Mononuclear cell (primary cell): ENCODE data around the gene GMDS. TPM values are rescaled to one million over a fixed set of nuclear protein-coding genes. Genes with fewer than 3 reads are reported as not detected.
"Not testable (repeated sequence)": the region's sequence is repeated elsewhere in the genome, so short reads cannot be mapped to it uniquely, and the experiment has no call there.

Experiments used
- H3K27me3 ChIP-seq: 2 replicates; pipeline ENCODE4 v1.6.0; 2011; ENCODE audit warnings: low read length, control low read depth; ENCODE audit not compliant: insufficient read depth
- H3K4me1 ChIP-seq: 2 replicates; pipeline ENCODE4 v1.5.1; 2011; ENCODE audit warnings: mild to moderate bottlenecking, low read length, control low read depth; ENCODE audit not compliant: insufficient read depth
- H3K4me3 ChIP-seq: 2 replicates; pipeline ENCODE4 v1.5.1; 2011; ENCODE audit warnings: mild to moderate bottlenecking, low read length, moderate library complexity
- H3K9me3 ChIP-seq: 2 replicates; pipeline ENCODE4 v1.5.1; 2011; ENCODE audit warnings: low read depth, mild to moderate bottlenecking, control low read depth, low read length
- total RNA-seq: library from RNA; depleted of rRNA; stranded (reverse); fragments of >200 nt; gene quantifications from one replicate; pipeline ENCODE4 v1.2.3, GENCODE V29; 2012

Gene GMDS
- total RNA-seq, 1 donor = 10.6 TPM

GRCh38 chr6:1850121-1850839 lies 395.1 kb downstream of the GMDS start:
- Histone ChIP-seq H3K4me3 (no peak overlapping the region), H3K4me1 (no peaks in the 10 kb centered on the region), H3K9me3 (no peaks in the 10 kb centered on the region), H3K27me3 (no peaks in the 10 kb centered on the region)

GRCh38 chr6:1849691-1850090 lies 395.7 kb downstream of the GMDS start:
- H3K27me3 ChIP-seq = no peaks in the 10 kb centered on the region
- no peaks in the 10 kb centered on the region for H3K9me3 ChIP-seq
- no peak overlapping the region for H3K4me3 ChIP-seq
- no peaks in the 10 kb centered on the region for H3K4me1 ChIP-seq

GRCh38 chr6:1848752-1849151 lies 396.7 kb downstream of the GMDS start:
- Histone ChIP-seq H3K9me3 (no peaks in the 10 kb centered on the region), H3K4me1 (no peaks in the 10 kb centered on the region), H3K27me3 (no peaks in the 10 kb centered on the region), H3K4me3 (no peak overlapping the region)

GRCh38 chr6:1846611-1847010 lies 398.8 kb downstream of the GMDS start:
- no peaks in the 10 kb centered on the region for H3K27me3 ChIP-seq
- H3K4me1 ChIP-seq = no peaks in the 10 kb centered on the region
- H3K9me3 ChIP-seq = no peaks in the 10 kb centered on the region
- H3K4me3 ChIP-seq = no peak overlapping the region

GRCh38 chr6:1845543-1845942 lies 399.9 kb downstream of the GMDS start:
- not testable (repeated sequence) for H3K4me1 ChIP-seq, H3K4me3 ChIP-seq, H3K9me3 ChIP-seq, H3K27me3 ChIP-seq

- H3K27me3 ChIP-seq = no peaks in the 10 kb centered on the region
- no peak overlapping the region for H3K4me3 ChIP-seq
- H3K9me3 ChIP-seq = no peaks in the 10 kb centered on the region
- no peaks in the 10 kb centered on the region for H3K4me1 ChIP-seq
Measured at GRCh38 chr6:1842334-1842733, 403.1 kb downstream of the GMDS start.

- no peaks in the 10 kb centered on the region for H3K4me1 ChIP-seq
- H3K9me3 ChIP-seq = no peaks in the 10 kb centered on the region
- H3K27me3 ChIP-seq = no peaks in the 10 kb centered on the region
- H3K4me3 ChIP-seq = no peak overlapping the region
Measured at GRCh38 chr6:1841136-1841535, 404.3 kb downstream of the GMDS start.

GRCh38 chr6:1840491-1841121 lies 404.8 kb downstream of the GMDS start:
- Histone ChIP-seq H3K4me1 (no peaks in the 10 kb centered on the region), H3K4me3 (no peak overlapping the region), H3K9me3 (no peaks in the 10 kb centered on the region), H3K27me3 (no peaks in the 10 kb centered on the region)

GRCh38 chr6:1839361-1839760 lies 406.0 kb downstream of the GMDS start:
- Histone ChIP-seq H3K9me3 (no peaks in the 10 kb centered on the region), H3K4me3 (no peak overlapping the region), H3K4me1 (no peaks in the 10 kb centered on the region), H3K27me3 (no peaks in the 10 kb centered on the region)

GRCh38 chr6:1838604-1839213 lies 406.7 kb downstream of the GMDS start:
- no peaks in the 10 kb centered on the region for H3K27me3 ChIP-seq
- no peaks in the 10 kb centered on the region for H3K9me3 ChIP-seq
- H3K4me3 ChIP-seq = no peak overlapping the region
- H3K4me1 ChIP-seq = no peaks in the 10 kb centered on the region

- H3K9me3 ChIP-seq = no peaks in the 10 kb centered on the region
- no peak overlapping the region for H3K4me3 ChIP-seq
- no peaks in the 10 kb centered on the region for H3K4me1 ChIP-seq
- H3K27me3 ChIP-seq = no peaks in the 10 kb centered on the region
Measured at GRCh38 chr6:1837826-1838225, 407.6 kb downstream of the GMDS start.

GRCh38 chr6:1836690-1837089 lies 408.7 kb downstream of the GMDS start:
- Histone ChIP-seq H3K9me3 (no peaks in the 10 kb centered on the region), H3K27me3 (no peaks in the 10 kb centered on the region), H3K4me1 (no peaks in the 10 kb centered on the region), H3K4me3 (no peak overlapping the region)

- Histone ChIP-seq H3K9me3 (no peaks in the 10 kb centered on the region), H3K4me1 (no peaks in the 10 kb centered on the region), H3K4me3 (no peak overlapping the region), H3K27me3 (no peaks in the 10 kb centered on the region)
Measured at GRCh38 chr6:1834646-1835516, 410.5 kb downstream of the GMDS start.

GRCh38 chr6:1834207-1834606 lies 411.2 kb downstream of the GMDS start:
- Histone ChIP-seq H3K4me3 (no peak overlapping the region), H3K27me3 (no peaks in the 10 kb centered on the region), H3K9me3 (peaks cover under 1% of the 10 kb centered on the region), H3K4me1 (no peaks in the 10 kb centered on the region)
